Lower leg skin (tissue), 4 donors: ENCODE data around the gene TXNDC2. TPM values are rescaled to one million over a fixed set of nuclear protein-coding genes. Genes with fewer than 3 reads are reported as not detected.

Source experiments
- DNase-seq, 2 donors: peaks; one replicate each; pipeline ENCODE4 v3.0.0-alpha.2; 2019; ENCODE audit warnings: low spot score in 2 of 2
- H3K4me3 ChIP-seq: fragments of 200-600 bp; sonication (generic); 2 replicates; pipeline ENCODE4 v1.5.1; 2017; ENCODE audit warnings: mild to moderate bottlenecking, low read depth; ENCODE audit not compliant: poor library complexity, severe bottlenecking
- CTCF ChIP-seq, 3 donors: fragments of 450-650 bp; IDR thresholded peaks; one replicate each; pipeline ENCODE4 v1.5.1; 2016; ENCODE audit warnings: antibody characterized with exemption in 3 of 3, mild to moderate bottlenecking in 3 of 3, moderate library complexity in 2 of 3
- POLR2A ChIP-seq, 2 donors: fragments of 450-650 bp; IDR thresholded peaks; one replicate each; pipeline ENCODE4 v1.6.1; 2016 to 2017; ENCODE audit warnings: antibody characterized with exemption in 2 of 2, mild to moderate bottlenecking in 1 of 2, moderate library complexity in 1 of 2
- WGBS, 2 donors: methylation state at CpG; one replicate each; pipeline ENCODE4 v1.1.5; 2018; 5-methylcytosine and 5-hydroxymethylcytosine counted together
- intact Hi-C: fragments of 100-400 bp; cut with DNase I; formaldehyde crosslinking; loops from one replicate; pipeline ENCODE4 v1.15.0; 2023; ENCODE audit warnings: low total_unique reads
- total RNA-seq, 4 donors: library from RNA; depleted of rRNA; stranded (reverse); fragments of >200 nt; gene quantifications; one replicate each; pipeline ENCODE4 v1.1.0, GENCODE V29; 2016

The TXNDC2 gene
- total RNA-seq, 4 donors from 2014 or later, result 0.06 TPM; not detected in 3

- intact Hi-C loops, result no loop called here
- WGBS, 2 donors, result 96 to 97% methylated on average over 6 of the region's 6 CpGs
Observed at GRCh38 chr18:9842448-9842847, 43.3 kb upstream of the TXNDC2 start.

GRCh38 chr18:9845256-9845655 is 40.5 kb upstream of the TXNDC2 start:
- H3K4me3 ChIP-seq, result no peak overlapping the region
- no peak for TF ChIP-seq CTCF (IDR thresholded peaks at IDR 0.05)
- no peak for TF ChIP-seq POLR2A (IDR thresholded peaks at IDR 0.05)
- 80 to 84% methylated on average over 3 of the region's 3 CpGs for WGBS, 2 donors
- peak in 1 of 2 donors; percentile 21 for DNase-seq
- intact Hi-C loops, result no loop called here

More at GRCh38 chr18:9842448-9842847, 43.3 kb upstream of the TXNDC2 start:
- DNase-seq, result peak in 1 of 2 donors; percentile 70
- no peak for TF ChIP-seq POLR2A (IDR thresholded peaks at IDR 0.05)
- H3K4me3 ChIP-seq, result no peak overlapping the region

GRCh38 chr18:9846162-9846925 is 39.4 kb upstream of the TXNDC2 start:
- TF ChIP-seq POLR2A (IDR thresholded peaks at IDR 0.05) (no peak), CTCF (IDR thresholded peaks at IDR 0.05) (no peak)
- DNase-seq, result peak in 1 of 2 donors; percentile 74
- 35 to 46% methylated on average over 10 of the region's 10 CpGs for WGBS, 2 donors
- H3K4me3 ChIP-seq, result no peak overlapping the region
- intact Hi-C loops, result no loop called here

- TF ChIP-seq CTCF (IDR thresholded peaks at IDR 0.05) (no peak), POLR2A (IDR thresholded peaks at IDR 0.05) (no peak)
- H3K4me3 ChIP-seq, result no peak overlapping the region
Observed at GRCh38 chr18:9848170-9848879, 37.4 kb upstream of the TXNDC2 start.

GRCh38 chr18:9849407-9850283 is 36.1 kb upstream of the TXNDC2 start:
- no peak overlapping the region for H3K4me3 ChIP-seq
- TF ChIP-seq CTCF (IDR thresholded peaks at IDR 0.05) (no peak), POLR2A (IDR thresholded peaks at IDR 0.05) (no peak)
- intact Hi-C loops, result no loop called here
- DNase-seq, result peak; percentile 61 to 90
- WGBS, 2 donors, result 41 to 52% methylated on average over 18 of the region's 18 CpGs

More at GRCh38 chr18:9848170-9848879, 37.4 kb upstream of the TXNDC2 start:
- WGBS, 2 donors, result 73 to 76% methylated on average over 5 of the region's 5 CpGs
- peak in 1 of 2 donors; percentile 5 for DNase-seq
- intact Hi-C loops, result no loop called here
